NOMO-1 treated with DMSO at 0.1 percent for 48 hours (cell line): ENCODE results near the gene C4orf50.
"Not testable (repeated sequence)": the region's sequence is repeated elsewhere in the genome, so short reads cannot be mapped to it uniquely, and the experiment has no call there.

Experiments
- DNase-seq: peaks from one replicate; lab custom pipeline; 2025; ENCODE audit not compliant: unreplicated experiment; lab: John Stamatoyannopoulos, UW

Gene C4orf50

GRCh38 chr4:5995901-5996623 lies 22.2 kb downstream of the C4orf50 start:
- DNase-seq: no peak

DNA sequence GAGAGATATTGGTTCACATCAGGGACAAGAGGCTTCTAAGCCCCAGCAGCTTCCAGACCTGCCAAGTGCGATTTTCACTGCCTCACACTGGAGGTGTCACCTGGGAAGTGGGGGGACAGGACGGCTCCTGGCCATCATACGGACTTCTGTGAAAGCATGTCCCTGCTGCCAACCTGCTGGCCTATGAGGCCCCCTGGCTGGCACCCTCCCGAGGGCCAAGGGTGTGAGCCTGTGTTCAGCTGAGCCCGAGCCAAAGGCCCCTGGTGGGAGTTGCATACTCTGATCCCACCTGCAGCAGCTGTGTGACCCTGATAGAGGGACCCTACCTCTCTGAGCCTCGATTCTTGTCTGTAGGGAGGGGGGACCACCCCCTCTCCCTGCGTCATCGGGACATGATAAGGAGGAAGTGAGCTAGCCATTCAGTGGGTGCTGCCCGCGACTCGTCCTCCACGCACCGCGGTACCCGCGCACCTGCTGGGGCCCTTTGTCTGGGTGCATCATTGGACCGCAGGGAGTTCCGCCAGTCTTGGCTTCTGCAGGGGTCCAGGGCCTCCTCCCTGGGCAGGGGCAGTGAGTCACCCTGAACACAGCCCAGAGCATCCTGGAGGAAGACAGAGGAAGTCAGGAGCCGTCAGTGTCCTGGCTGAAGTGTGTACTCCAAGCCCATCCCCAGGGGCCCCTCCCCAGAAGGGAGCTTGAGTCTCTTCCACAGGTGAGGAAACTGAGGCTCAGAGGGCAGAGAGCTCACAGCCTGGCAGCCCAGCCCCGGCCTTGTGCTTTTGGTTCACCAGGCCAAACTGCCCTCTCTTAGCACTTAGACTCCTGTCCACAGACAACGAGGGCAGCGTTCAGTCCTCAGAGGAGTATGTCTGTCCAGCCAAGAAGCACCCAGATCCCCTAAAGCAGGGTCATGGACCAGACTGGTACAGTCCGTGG lies 24.1 kb downstream of the C4orf50 start:
- DNase-seq: no peak

GRCh38 chr4:5993346-5993745 lies 24.9 kb downstream of the C4orf50 start:
- DNase-seq: not testable (repeated sequence)

DNA sequence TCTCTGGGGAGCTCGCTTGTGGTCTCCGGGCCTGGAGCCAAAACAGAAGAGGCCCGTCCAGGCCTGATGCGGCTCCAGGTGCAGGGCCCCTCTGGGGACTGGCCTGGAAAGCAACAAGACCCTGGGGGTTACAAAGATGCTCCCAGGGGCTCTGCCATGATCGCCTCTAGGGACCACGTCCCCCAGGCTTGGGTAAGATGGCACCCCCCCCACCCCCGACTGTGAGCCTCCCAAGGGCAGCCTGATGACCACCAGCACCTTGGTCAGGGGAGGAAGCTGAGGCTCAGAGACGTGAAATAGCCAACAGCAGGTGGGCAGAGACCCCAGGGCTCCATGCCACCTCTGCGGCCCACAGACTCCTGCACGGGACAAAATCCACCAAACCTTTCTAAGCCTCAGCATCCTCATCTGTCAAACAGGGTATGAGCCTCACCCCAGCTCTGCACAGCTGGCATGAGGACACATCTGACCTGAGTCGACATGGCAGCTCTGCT lies 25.4 kb downstream of the C4orf50 start:
- no peak for DNase-seq

DNA sequence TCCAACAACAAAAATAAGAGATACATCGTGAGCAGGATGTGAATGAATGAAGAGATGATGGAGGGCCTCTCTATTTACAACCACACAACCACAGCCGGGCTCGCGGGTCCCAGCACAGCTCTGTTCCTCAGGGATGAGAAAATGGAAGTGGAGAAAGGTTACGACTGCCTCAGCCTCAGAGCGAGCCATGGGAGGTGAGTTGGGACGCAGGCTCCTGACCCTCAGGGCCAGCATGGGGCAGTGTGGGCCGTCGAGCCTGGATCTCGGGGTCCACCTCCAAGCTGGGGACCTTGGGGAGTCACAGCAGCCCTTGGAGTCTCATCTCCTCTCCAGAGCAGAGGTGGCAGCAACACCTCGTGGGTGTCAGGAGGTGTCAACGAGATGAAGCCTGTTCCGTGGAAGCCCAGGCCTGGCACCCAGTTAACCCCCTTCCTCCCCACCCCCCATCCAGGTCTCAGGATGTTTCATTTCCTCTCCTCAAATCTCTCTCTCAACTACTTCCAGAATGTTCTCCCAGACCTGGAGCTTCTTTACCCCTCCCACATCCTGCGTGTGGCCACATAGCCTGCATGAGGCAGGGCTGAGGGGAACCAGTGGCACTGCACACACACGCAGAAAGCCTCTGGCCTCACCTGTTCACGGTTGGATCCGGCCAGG lies 25.9 kb downstream of the C4orf50 start:
- no peak for DNase-seq

GRCh38 chr4:5991405-5991804 lies 26.8 kb downstream of the C4orf50 start:
- no peak for DNase-seq

DNA sequence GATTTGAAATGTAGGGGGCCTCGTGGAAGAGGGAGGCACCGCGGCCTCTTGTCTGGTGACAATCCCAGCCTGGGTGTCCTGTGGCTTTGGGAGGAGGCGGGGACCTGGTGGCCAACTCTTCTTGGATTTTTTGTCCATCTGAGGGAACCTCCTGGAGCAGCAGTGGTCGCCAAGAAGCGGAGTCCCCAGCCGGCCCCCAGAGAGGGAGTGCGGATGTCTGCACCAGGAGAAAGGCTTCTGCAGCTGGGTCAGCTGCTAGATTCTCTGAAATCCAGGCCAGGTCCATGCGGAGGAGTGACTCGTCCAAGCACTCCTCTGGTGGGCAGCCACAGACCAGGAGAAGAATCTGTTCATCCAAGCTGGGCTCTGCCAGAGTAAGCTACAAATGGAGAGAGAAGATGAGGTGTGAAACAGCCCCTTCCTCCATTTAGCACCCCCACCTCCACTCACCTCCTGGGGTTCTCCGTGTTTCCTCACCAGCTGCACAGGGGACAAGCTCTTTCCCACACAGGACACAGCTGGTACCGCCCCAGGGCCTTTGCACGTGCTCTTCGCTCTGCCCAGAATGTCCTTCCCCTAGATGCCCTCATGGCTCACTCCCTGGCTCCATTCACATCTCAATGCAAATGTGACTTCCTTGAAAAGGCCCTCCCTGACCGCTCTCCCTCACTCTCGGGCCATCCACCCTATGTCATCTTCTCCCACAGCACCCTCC lies 27.6 kb downstream of the C4orf50 start:
- no peak for DNase-seq

GRCh38 chr4:5989236-5990225 lies 28.7 kb downstream of the C4orf50 start:
- DNase-seq: no peak

DNA sequence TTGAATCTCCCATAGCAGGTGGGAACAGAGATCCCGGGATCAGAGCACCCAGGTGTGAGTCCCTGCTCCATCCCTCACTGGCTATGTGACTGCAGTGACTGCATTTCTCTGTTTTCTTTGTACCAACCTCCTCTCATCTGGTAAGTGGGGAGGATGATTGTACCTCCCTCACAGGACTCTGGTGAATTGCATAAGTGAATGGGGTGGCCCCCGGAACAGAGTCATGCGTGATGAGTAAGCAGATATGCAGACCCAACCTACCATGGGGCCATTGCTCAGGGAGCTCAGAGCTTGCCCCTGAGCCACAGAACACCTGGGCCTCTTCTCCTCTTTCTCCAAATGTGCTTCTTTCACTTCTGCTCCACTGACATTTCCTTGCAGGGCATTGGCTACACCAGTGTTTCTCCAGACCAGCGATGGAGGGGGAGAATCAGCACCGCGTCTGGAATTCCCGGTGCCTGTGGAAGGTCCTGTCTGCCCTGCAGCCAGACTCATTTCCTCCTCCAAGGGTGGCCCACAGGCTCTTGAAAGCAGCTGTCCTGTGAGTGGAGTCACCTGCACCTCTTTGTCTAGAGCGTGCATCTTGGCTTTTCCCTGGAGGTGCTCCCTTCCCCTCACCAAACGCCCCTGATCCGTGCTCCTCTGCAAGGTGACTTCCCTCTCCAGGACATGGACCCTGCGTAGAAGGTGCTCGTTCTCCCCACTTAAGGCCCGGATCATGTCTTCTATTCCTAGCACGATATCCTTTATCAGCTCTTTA lies 30.0 kb downstream of the C4orf50 start:
- DNase-seq: no peak

DNA sequence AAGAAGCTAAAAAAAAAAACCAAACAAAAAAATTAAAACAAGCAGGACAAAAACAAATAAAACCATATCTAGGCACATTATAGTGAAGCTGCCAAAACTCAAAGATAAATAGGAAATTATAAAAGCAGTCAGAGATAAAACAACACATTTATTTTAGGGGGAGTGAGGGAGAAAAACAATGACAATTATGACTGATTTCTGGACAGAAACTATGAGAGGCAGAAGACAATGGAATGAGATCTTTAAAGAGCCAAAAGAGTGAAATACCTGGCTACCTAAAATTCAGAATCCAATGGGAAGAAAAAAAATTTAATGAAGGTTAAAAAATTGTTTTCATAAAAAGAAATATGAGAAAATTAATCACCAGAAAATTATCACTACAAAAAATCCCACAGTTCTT lies 33.4 kb downstream of the C4orf50 start:
- no peak for DNase-seq

DNA sequence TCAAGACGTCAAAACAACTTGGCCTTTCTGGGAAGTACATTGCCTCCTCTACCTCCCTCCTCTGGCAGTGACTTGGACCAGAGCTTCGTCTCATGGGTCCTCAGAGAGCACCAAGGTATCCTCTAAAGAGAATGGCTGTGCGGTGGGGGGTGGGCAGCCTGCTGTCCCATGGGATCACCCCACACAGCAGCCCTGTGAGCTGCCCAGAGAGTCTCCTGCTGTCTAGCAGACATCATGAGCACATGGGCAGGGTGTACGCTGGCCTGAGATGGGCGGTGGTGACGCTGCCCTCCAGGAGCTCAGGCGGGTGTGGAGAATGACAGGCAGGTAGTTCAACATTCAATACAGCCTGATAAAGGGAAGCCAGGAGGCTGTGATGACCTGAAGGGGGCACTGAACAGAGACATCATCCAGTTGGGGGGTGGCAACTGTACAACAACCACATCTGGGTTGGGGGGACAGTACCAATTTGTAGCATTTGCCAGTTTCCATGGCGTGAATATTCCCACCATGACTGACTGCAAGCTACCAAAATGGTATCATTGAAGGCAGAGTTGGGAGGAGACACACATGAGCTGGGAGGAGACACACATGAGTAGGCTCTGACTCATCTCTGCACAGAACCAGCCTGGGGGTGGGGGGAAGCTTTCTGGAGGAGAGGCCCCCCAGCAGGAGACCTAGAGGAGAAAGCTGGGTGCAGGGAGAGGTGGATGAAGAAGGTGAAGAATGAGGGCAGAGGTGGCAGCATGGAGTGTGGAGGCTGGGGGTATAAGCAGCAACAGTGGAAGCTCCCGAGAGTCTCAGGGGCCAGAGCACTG lies 35.9 kb downstream of the C4orf50 start:
- DNase-seq: no peak

- DNase-seq: no peak
Observed at GRCh38 chr4:5980436-5981155, 37.6 kb downstream of the C4orf50 start.

DNA sequence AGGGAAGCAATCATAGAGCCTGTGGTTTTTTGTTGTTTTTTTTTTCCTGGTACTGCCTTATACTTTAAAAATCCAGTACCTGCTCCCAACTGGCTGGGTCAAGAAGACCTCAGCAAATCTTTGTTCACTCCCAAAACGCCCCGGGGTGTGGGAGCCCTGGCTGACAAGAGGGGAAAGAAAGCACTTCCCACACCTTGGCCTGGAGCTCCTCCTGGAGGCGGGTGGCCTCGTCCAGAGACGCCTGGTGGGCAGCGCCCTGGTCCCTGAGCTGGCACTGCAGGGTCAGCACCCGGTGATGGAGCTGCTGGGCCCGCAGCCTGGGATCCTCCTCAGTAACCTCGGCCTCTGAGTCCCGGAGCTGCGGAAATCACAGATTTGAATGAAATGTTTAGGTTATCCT lies 38.2 kb downstream of the C4orf50 start:
- no peak for DNase-seq

DNA sequence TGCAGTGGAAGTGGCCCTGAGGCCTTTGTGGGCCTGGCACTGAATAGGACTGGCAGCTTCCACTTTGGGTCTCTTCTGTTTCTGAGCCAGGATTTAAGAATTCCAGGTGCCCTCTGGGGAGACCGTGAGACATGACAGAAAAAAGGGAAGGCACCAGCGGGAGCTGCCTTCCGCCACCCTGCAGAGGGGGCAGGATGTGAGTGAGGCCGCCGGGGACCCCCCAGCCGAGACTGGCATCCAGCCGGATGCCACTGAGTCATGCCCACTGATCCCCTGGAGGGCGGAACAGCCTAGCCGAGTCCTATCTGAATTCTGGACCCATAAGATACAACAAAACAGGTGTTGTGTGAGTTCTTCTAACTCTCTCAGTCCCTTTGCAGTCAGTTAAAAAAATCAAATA lies 41.3 kb downstream of the C4orf50 start:
- DNase-seq: no peak

- DNase-seq: no peak
Observed at GRCh38 chr4:5976431-5976830, 41.8 kb downstream of the C4orf50 start.

- DNase-seq: no peak
Observed at GRCh38 chr4:5974321-5974720, 43.9 kb downstream of the C4orf50 start.

DNA sequence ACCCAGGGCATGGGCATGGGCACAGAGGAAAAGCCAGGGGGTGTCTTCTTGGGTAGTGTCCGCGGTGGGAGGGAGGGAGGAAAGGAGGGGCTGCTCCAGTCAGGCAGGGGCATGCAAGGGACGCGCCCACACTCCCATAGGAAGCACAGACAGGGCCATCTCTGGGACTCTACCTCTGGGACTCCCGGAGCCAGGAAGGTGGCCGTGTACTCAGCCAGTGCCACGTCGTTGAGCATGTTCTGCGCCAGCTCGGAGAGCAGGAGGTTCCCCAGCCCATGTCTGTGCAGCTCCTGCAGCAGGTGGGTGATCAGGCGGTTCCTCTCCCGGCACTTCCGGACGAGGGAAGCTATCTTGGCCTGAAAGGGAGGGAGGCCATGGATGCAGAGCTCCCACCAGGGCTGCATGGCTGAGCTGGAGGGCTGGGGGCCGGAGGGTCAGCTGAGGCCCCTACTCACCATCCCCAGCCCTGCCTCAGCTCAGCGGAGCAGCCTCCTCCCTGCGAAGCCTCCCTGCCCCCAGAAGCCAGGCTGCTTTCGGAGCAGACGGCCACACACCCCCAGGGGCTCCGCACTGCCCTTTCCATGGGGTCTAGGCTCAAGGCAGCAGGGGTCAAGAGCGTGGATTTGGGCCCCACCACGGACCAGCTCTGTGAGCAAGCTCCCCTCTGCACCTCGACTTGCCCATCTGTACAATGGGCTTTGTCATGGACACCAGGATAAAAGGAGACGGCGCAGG lies 44.6 kb downstream of the C4orf50 start:
- no peak for DNase-seq
